H1 (cell line): ENCODE data around the gene CUZD1. TPM values are rescaled to one million over a fixed set of nuclear protein-coding genes. Genes with fewer than 3 reads are reported as not detected.

Experiments used
- CTCF ChIA-PET: fragments of 300-600 bp; sonication (Branson Sonifier 250); formaldehyde crosslinking; loops from one replicate; lab custom pipeline; 2021; ENCODE audit not compliant: partially characterized antibody; lab: Charles Lee
- POLR2A ChIA-PET: fragments of 300-600 bp; sonication (Branson Sonifier 250); formaldehyde crosslinking; loops from one replicate; lab custom pipeline; 2021; ENCODE audit warnings: inconsistent platforms; ENCODE audit not compliant: partially characterized antibody; lab: Charles Lee
- DNase-seq, 2 experiments: peaks; one replicate each; pipeline versions ENCODE4 v3.0.0 to v3.0.0-alpha.2; 2010 to 2022; ENCODE audit warnings: low spot score in 2 of 2, low read depth in 1 of 2, mixed read lengths in 1 of 2
- FAIRE-seq: peaks from 2 replicates; lab custom pipeline; 2011; peaks lifted over from hg19 to GRCh38; lab: Jason Lieb, UNC
- H2AFZ ChIP-seq: 2 replicates; pipeline ENCODE4 v1.8.1; 2012; ENCODE audit warnings: low read length, inconsistent platforms
- H2AK5ac ChIP-seq: 2 replicates; pipeline ENCODE4 v1.6.1; 2013; ENCODE audit warnings: low read depth, low read length
- H2BK120ac ChIP-seq: replicated peaks from 2 replicates; pipeline ENCODE3; 2013; ENCODE audit warnings: low read depth, low read length, inconsistent platforms
- H2BK12ac ChIP-seq: 2 replicates; pipeline ENCODE4 v1.6.1; 2013; ENCODE audit warnings: low read depth, low read length
- H2BK15ac ChIP-seq: 2 replicates; pipeline ENCODE4 v1.6.1; 2013; ENCODE audit warnings: low read length
- H2BK20ac ChIP-seq: 2 replicates; pipeline ENCODE4 v1.6.1; 2013; ENCODE audit warnings: low read length
- H2BK5ac ChIP-seq: 2 replicates; pipeline ENCODE4 v1.6.1; 2013; ENCODE audit warnings: low read depth, low read length
- H3K14ac ChIP-seq: 2 replicates; pipeline ENCODE4 v1.6.1; 2013; ENCODE audit warnings: inconsistent platforms; ENCODE audit not compliant: insufficient read length
- H3K18ac ChIP-seq: 2 replicates; pipeline ENCODE4 v1.6.1; 2013; ENCODE audit warnings: low read length; ENCODE audit errors: extremely low read depth
- H3K23ac ChIP-seq: 2 replicates; pipeline ENCODE4 v1.6.1; 2013; ENCODE audit warnings: inconsistent platforms; ENCODE audit not compliant: insufficient read length
- H3K23me2 ChIP-seq: 2 replicates; pipeline ENCODE4 v1.6.1; 2013; ENCODE audit warnings: low read depth, low read length
- H3K27ac ChIP-seq: 2 replicates; pipeline ENCODE4 v1.6.1; 2011; ENCODE audit warnings: low read depth, low read length, inconsistent platforms
- H3K27me3 ChIP-seq, 4 experiments: replicated peaks in 1 of 4; 1 replicate in 1 of 4; 2 replicates in 3 of 4; pipeline versions ENCODE4 v1.6.1 to v1.8.1; 2011 to 2013; ENCODE audit warnings: low read length in 3 of 4, mild to moderate bottlenecking in 3 of 4, inconsistent platforms in 2 of 4, mixed read lengths in 2 of 4, moderate library complexity in 1 of 4; ENCODE audit not compliant: control insufficient read depth in 3 of 4, insufficient read depth in 3 of 4; ENCODE audit errors: extremely low read depth in 1 of 4
- H3K36me3 ChIP-seq, 4 experiments: 2 replicates each; pipeline versions ENCODE4 v1.6.1 to v1.8.1; 2011 to 2013; ENCODE audit warnings: mild to moderate bottlenecking in 4 of 4, low read length in 3 of 4, moderate library complexity in 2 of 4, control low read depth in 1 of 4, inconsistent platforms in 1 of 4; ENCODE audit not compliant: insufficient read depth in 4 of 4, control insufficient read depth in 2 of 4
- H3K4ac ChIP-seq: replicated peaks from 2 replicates; pipeline ENCODE3; 2013; ENCODE audit warnings: low read length, low read depth, mixed read lengths, inconsistent platforms; ENCODE audit not compliant: insufficient read length
- H3K4me1 ChIP-seq, 4 experiments: replicated peaks in 1 of 4; 1 replicate in 1 of 4; 2 replicates in 3 of 4; pipeline versions ENCODE4 v1.6.1 to v1.8.1; 2011 to 2013; ENCODE audit warnings: low read length in 3 of 4, inconsistent platforms in 2 of 4, mixed read lengths in 1 of 4; ENCODE audit not compliant: insufficient read depth in 4 of 4, control insufficient read depth in 3 of 4
- H3K4me2 ChIP-seq, 2 experiments: 2 replicates each; pipeline versions ENCODE4 v1.6.1 to v1.8.1; 2011 to 2013; ENCODE audit warnings: low read depth in 2 of 2, low read length in 2 of 2, control low read depth in 1 of 2, inconsistent platforms in 1 of 2, mild to moderate bottlenecking in 1 of 2; ENCODE audit not compliant: insufficient read depth in 1 of 2
- H3K4me3 ChIP-seq, 4 experiments: fragments of 200-600, 300-600 bp in 1 of 4; sonication (generic), shearing (Covaris generic), sonication (Bioruptor Twin) in 1 of 4; 2 replicates each; pipeline versions ENCODE4 v1.5.1 to v1.8.1; 2011 to 2016; ENCODE audit warnings: low read length in 4 of 4, low read depth in 3 of 4, control low read depth in 2 of 4, inconsistent platforms in 2 of 4, mild to moderate bottlenecking in 2 of 4, mixed read lengths in 1 of 4, moderate library complexity in 1 of 4; ENCODE audit not compliant: insufficient read depth in 2 of 4; ENCODE audit errors: extremely low read depth in 1 of 4
- H3K56ac ChIP-seq: replicated peaks from 2 replicates; pipeline ENCODE3; 2013; ENCODE audit warnings: low read depth, mild to moderate bottlenecking, mixed read lengths, low read length, inconsistent platforms; ENCODE audit not compliant: insufficient read length
- H3K79me1 ChIP-seq: 2 replicates; pipeline ENCODE4 v1.6.1; 2013; ENCODE audit warnings: low read depth, low read length, control low read depth
- H3K79me2 ChIP-seq, 2 experiments: 2 replicates each; pipeline versions ENCODE4 v1.6.1 to v1.8.1; 2012 to 2013; ENCODE audit warnings: low read length in 2 of 2, mild to moderate bottlenecking in 2 of 2, inconsistent platforms in 1 of 2; ENCODE audit not compliant: insufficient read depth in 2 of 2, control insufficient read depth in 1 of 2
- H3K9ac ChIP-seq, 4 experiments: replicated peaks in 1 of 4; 1 replicate in 1 of 4; 2 replicates in 3 of 4; pipeline versions ENCODE4 v1.6.1 to v1.8.1; 2011 to 2013; ENCODE audit warnings: low read depth in 3 of 4, low read length in 3 of 4, control low read depth in 2 of 4, mild to moderate bottlenecking in 2 of 4, moderate library complexity in 2 of 4, inconsistent platforms in 1 of 4; ENCODE audit errors: extremely low read depth in 1 of 4
- H3K9me3 ChIP-seq, 2 experiments: 2 replicates each; pipeline versions ENCODE4 v1.6.1 to v1.8.1; 2012 to 2013; ENCODE audit warnings: mild to moderate bottlenecking in 2 of 2, moderate library complexity in 2 of 2, control low read depth in 1 of 2, inconsistent platforms in 1 of 2, low read depth in 1 of 2, low read length in 1 of 2, mixed read lengths in 1 of 2; ENCODE audit not compliant: insufficient read depth in 2 of 2
- H4K20me1 ChIP-seq, 2 experiments: replicated peaks in 1 of 2; 2 replicates each; pipeline versions ENCODE3 to v1.8.1; 2011 to 2013; ENCODE audit warnings: inconsistent platforms in 2 of 2, low read length in 2 of 2, mild to moderate bottlenecking in 1 of 2; ENCODE audit not compliant: insufficient read depth in 2 of 2, control insufficient read depth in 1 of 2
- H4K5ac ChIP-seq: 2 replicates; pipeline ENCODE4 v1.6.1; 2013; ENCODE audit warnings: low read length, low read depth, mixed read lengths, inconsistent platforms; ENCODE audit not compliant: insufficient read length
- H4K8ac ChIP-seq: 2 replicates; pipeline ENCODE4 v1.8.0; 2013; ENCODE audit warnings: mild to moderate bottlenecking, moderate library complexity, low read length, inconsistent platforms; ENCODE audit not compliant: insufficient read depth; ENCODE audit errors: extremely low read depth
- H4K91ac ChIP-seq: replicated peaks from 2 replicates; pipeline ENCODE3; 2013; ENCODE audit warnings: low read length, mixed read lengths, inconsistent platforms; ENCODE audit not compliant: insufficient read length
- CBX8 ChIP-seq: fragments of 300-800, 300-1000 bp; sonication (generic); IDR thresholded peaks from 2 replicates; pipeline ENCODE4 v1.7.1; 2016; ENCODE audit warnings: low read depth, low read length, borderline replicate concordance
- E2F6 ChIP-seq: IDR thresholded peaks from 2 replicates; pipeline ENCODE4 v1.6.1; 2012; ENCODE audit warnings: inconsistent platforms
- KDM1A ChIP-seq: fragments of 200-600, 300-600 bp; sonication (generic); IDR thresholded peaks from 2 replicates; pipeline ENCODE4 v1.7.1; 2016; ENCODE audit warnings: mild to moderate bottlenecking, low read length, borderline replicate concordance
- KDM5A ChIP-seq: fragments of 200-600 bp; IDR thresholded peaks from 2 replicates; pipeline ENCODE4 v1.7.1; 2012; ENCODE audit warnings: mild to moderate bottlenecking, low read length, inconsistent platforms, mixed read lengths
- RBBP5 ChIP-seq: IDR thresholded peaks from 2 replicates; pipeline ENCODE4 v1.7.1; 2012; ENCODE audit warnings: low read depth, mild to moderate bottlenecking, inconsistent platforms, low read length, moderate library complexity, borderline replicate concordance
- SUZ12 ChIP-seq: fragments of 200-600 bp; sonication (generic); IDR thresholded peaks from 2 replicates; pipeline ENCODE4 v1.6.1; 2012; ENCODE audit warnings: mild to moderate bottlenecking, inconsistent platforms, low read length, moderate library complexity, mixed read lengths
- TBP ChIP-seq: IDR thresholded peaks from 2 replicates; pipeline ENCODE4 v1.6.1; 2011; ENCODE audit warnings: low read depth, low read length, improper control_type of control experiment
- WGBS, 2 experiments: shearing (Covaris generic) in 1 of 2; methylation state at CpG; one replicate each; pipeline versions ENCODE4 v1.1.6 to v1.1.7; 2013 to 2015; ENCODE audit warnings: low lambda C conversion rate in 2 of 2, mixed read lengths in 2 of 2, inconsistent platforms in 1 of 2, low coverage in 1 of 2, missing lambda C conversion rate in 1 of 2; ENCODE audit not compliant: insufficient replicate concordance in 2 of 2, insufficient coverage in 1 of 2, insufficient read length in 1 of 2; ENCODE audit errors: extremely low coverage in 1 of 2, missing lambda C conversion rate in 1 of 2; 5-methylcytosine and 5-hydroxymethylcytosine counted together
- polyA plus RNA-seq, 7 experiments: library from polyadenylated mRNA; depleted of rRNA in 3 of 7; stranded (reverse) in 5 of 7; unstranded in 2 of 7; fragments of >200 nt in 5 of 7; fragments of 200-250 nt in 2 of 7; gene quantifications; 1 replicate in 5 of 7; 2 replicates in 1 of 7; 4 replicates in 1 of 7; pipeline versions ENCODE4 v1.2.1 to v1.2.3, GENCODE V29; 2011 to 2013; ENCODE audit warnings: missing spikeins in 2 of 7, mixed read lengths in 2 of 7
- total RNA-seq: library from RNA; stranded (reverse); fragmentation: NEBNext Ultra II Directional; extraction: Animal tissue kit (Norgen Biotek cat#: 25700); gene quantifications from 2 replicates; pipeline ENCODE4 v1.2.1, GENCODE V29; 2021

CUZD1 gene
- total and polyA plus RNA-seq, 2 of the 8 experiments (the other 6 are each of a cell fraction or from before 2014, with no cell fraction given) = 11.9 to 30.0 TPM

GRCh38 chr10:122864901-122865300, 19.2 kb upstream of the CUZD1 start:
- no peak overlapping the region for H2AK5ac ChIP-seq
- H3K4me2 ChIP-seq = no peak overlapping the region
- no peaks in the 10 kb centered on the region for H3K79me1 ChIP-seq
- H2BK20ac ChIP-seq = no peak overlapping the region
- H2BK12ac ChIP-seq = no peak overlapping the region
- no peak for DNase-seq
- H3K27ac ChIP-seq = no peak overlapping the region
- POLR2A ChIA-PET = no interaction called here
- no peak overlapping the region for H3K14ac ChIP-seq
- no peaks in the 10 kb centered on the region for H3K27me3 ChIP-seq
- no peak overlapping the region for H2BK5ac ChIP-seq
- no peaks in the 10 kb centered on the region for H3K23me2 ChIP-seq
- H3K18ac ChIP-seq = no peak overlapping the region
- no peak overlapping the region for H2BK15ac ChIP-seq
- H3K79me2 ChIP-seq = no peaks in the 10 kb centered on the region
- peaks cover 9 to 13% of the 10 kb centered on the region in 2 experiments for H3K9me3 ChIP-seq
- no peak overlapping the region for H4K5ac ChIP-seq
- no peaks in the 10 kb centered on the region for H3K4me1 ChIP-seq
- no peak for FAIRE-seq
- H3K23ac ChIP-seq = no peak overlapping the region
- H4K20me1 ChIP-seq = no peaks in the 10 kb centered on the region
- CTCF ChIA-PET = interaction anchor here (2.2 kb wide), 1 partner anchor 15 kb away, joined by 6 read pairs; no protein-coding TSS in a partner anchor
- H3K4me3 ChIP-seq = no peak overlapping the region
- no peak overlapping the region for H3K9ac ChIP-seq
- no peak overlapping the region for H2AFZ ChIP-seq
- 92% methylated on average over 1 of the region's 1 CpG; no CpG with 5 or more reads in 1 of the 2 experiments for WGBS, 2 experiments
- H3K56ac ChIP-seq = no peak overlapping the region
- H2BK120ac ChIP-seq = no peak overlapping the region
- H4K91ac ChIP-seq = no peak overlapping the region
- no peak overlapping the region for H3K4ac ChIP-seq
- H3K36me3 ChIP-seq = no peaks in the 10 kb centered on the region
- H4K8ac ChIP-seq = no peak overlapping the region
- TF ChIP-seq E2F6 = no peak
- TF ChIP-seq CBX8 = no peak
- TF ChIP-seq KDM5A = no peak
- TF ChIP-seq KDM1A = no peak
- TF ChIP-seq RBBP5 = no peak
- no peak for TF ChIP-seq TBP
- no peak for TF ChIP-seq SUZ12
